Superior temporal gyrus (tissue), 1 donor: ENCODE measurements around the gene KCNH1.
A peak's percentile ranks its signal among the peaks of the same experiment; 100 is the strongest.

Experiments used
- DNase-seq: peaks from one replicate; pipeline ENCODE4 v3.0.0-alpha.2; 2016; ENCODE audit errors: extremely low spot score

The KCNH1 gene

DNA sequence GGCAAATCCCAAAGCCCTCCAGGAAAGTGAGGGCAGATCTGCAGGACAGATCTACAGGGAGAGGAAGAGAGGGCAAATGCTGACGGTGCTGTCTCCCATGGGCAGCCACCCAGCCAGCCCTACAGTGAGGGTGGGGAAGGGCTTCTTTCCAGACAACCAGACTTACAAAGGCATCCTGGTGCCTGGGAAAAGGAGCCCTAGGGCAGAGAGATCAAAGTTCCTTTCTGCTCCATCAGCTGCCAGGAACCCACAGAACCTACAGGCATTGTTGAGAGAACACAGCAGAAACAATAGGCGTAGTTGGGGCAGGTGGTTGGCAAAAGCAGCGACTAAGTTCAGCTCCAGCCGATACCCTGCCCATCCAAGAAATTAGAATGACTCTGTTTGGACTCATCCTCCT is 332.4 kb downstream of the KCNH1 start:
- DNase-seq = no peak

DNA sequence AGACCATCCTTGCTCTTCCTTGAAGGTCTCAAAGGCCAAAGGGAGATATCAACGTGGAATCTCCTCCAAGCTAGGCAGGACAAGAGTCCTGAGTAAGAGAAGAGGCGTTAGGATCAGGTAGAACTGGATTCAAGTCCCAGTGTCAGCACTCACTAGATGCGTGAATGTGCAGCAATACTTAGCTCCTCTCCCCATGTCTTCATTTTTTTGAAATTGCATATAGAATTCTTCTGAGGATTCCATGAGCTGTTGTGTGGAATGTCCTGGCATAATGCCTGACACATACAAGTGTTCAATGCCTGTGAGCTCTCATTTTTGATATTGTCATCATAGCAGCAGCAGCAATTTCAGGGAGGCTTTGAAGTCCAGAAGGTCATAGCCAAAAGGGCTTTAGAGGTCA is 333.2 kb downstream of the KCNH1 start:
- no peak for DNase-seq

DNA sequence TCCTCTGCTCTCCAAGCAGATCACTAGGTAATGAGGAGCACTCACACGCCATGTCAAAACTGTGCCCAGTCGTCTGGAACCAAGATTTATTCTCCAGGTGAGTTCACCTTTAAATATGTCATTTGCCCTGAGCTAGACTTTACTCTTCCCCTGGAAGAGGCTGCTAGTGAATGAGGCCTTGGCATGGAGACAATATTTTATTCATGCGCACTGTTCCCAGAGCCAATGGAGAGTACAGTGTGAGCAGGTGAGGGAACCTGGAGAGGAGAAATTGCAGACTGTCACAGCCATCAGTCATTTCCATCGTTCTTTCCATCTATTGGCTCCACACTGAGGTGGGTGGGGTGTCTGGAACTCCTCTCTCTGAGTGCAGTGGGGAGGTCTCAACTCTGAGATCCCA is 333.6 kb downstream of the KCNH1 start:
- no peak for DNase-seq

DNA sequence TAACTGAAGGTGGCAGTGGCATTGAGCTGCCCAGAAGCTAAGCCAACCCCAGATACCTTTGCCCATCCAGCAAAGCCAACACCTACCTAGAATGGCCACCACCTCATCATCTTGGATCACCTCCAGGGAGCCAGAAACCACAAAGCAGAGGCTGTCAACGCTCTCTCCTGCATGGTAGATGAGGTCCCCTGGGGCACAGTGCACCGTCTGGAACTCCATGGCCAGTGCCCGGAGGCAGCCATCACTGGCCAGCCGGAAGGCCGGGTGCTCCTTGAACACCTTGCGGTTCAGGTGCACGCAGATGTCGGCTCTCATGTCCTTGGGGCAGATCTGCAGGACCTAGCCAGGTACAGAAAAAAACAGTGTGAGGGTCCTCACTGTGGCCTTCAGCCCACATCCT is 336.5 kb downstream of the KCNH1 start:
- DNase-seq = no peak

DNA sequence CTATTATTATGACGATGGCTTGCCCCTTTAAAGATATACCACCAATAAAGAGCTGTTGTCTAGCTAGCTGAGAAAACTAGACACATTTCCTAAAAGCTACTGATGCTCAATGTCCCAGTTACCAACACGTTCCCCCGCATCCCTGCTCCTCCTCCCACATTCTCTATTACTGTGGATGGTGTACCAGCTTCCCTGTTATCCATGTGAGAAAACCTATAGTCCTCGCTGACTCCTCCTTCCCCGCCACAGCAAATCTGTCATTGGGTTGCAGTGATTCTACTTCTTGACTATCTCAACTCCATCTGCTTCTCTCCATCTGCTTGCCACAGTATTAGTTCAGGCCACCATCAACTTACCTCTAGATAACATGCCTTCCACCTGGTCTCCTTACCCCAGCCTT is 337.5 kb downstream of the KCNH1 start:
- DNase-seq = peak; percentile 59

DNA sequence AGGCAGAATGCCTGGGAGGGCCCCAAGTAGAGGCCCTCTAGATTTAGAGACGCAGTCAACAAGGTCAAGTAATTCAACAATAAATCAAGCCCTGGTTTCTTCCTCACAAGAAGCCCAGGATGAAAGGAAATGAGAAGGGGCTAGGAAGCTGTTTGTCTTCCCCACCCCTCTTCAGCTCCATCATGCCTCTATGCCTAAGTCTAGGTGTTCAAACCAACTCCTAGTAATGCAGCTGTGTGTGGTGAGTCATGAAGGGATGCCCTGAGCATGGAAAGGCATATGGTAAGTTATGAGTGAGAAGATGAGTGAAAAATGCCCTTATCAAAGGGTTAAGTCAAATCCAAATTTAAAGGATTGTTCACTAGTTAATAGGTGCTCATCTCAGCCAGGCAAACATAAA is 339.5 kb downstream of the KCNH1 start:
- no peak for DNase-seq

DNA sequence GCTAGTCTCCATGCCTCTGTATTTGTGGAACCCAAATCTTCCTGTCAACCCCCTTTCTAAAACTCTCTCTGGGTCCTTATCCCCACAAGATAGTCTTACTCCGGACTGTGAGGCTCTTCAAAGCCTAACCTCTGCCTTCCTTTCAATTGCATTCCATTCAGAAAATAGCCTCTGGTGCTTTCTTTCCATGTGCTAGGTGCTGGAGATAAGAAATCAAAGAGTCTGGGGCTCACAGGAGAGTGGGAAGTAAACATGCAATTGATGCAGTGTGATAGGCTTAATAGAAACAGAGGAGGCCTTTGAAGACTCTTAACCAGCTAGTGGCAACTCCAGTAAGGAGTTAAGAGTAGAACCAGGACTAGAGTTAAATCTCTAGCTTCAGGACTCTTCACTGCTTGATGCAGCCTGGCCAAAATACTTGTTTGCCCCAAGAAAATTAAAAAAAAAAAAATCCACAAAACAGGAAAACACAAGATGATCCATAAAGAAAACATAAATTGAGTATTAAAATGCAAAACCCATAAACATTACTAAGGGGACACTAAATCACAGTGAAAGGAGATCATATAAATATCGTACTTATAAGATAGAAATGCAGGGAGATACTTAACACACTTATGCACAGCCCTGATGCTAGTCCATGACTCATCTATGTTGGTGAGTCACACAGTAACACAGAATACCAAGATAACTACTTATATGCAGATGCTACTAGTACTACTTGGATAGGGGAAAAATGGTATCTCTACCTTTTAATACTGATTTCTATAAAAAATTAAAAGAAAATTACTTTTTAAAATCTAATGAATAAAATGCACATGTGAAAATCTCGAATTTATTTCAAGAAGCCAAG is 341.5 kb downstream of the KCNH1 start:
- peak; percentile 67 for DNase-seq

DNA sequence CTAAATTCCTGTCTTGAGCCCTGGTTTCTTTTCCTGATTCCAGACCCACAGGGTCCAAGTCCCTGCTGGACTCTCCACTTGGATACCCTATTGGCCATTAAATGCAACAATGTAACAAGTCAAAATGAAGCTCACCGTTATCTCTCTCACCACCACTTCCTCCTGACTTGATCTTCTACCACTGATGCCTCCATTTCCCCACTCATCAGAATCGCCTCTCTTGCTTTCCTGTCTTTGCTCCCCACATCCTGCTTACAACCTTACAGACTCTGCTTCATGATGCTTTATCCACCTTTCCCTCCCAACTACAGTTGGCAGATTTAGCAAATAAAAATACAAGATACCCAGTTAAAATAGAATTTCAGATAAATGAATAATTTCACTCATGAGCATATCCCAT is 343.8 kb downstream of the KCNH1 start:
- DNase-seq = no peak

DNA sequence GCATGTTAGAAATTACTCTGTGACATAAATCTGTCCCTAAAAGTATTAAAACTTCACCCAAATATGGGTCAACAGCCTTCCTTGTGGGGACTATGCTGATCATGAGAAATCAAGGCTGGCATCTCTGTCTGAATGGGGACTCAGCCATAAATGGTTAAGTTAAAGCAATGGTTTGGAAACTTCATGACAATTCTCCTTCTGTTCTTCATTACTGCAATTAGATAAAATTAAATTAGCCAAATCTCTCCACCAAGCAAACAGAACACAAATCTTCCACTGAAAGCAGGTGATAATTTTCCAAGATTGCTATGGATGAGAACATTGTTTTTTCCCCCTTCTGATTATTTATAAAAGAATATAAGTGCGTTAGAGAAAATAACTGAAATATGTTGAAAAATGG is 346.1 kb downstream of the KCNH1 start:
- no peak for DNase-seq

DNA sequence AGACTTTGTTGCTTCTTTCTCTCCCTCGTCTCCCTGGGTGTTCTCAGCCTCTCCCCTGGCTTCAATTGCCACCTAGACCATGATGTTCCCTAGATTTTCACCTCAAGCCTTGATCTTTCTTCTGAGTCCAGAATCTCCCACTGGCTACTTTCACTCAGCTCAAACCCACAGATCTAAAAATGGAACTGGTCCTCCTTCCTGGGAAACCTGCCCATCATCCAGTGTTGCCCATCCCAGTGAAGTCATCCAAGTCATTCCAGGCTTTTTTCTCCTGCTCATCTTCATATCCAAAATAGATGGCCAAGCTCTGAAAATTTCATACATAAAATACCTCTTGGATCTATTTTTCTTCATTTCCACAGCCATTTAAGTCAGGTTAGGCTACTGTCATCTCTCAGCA is 347.4 kb downstream of the KCNH1 start:
- no peak for DNase-seq

DNA sequence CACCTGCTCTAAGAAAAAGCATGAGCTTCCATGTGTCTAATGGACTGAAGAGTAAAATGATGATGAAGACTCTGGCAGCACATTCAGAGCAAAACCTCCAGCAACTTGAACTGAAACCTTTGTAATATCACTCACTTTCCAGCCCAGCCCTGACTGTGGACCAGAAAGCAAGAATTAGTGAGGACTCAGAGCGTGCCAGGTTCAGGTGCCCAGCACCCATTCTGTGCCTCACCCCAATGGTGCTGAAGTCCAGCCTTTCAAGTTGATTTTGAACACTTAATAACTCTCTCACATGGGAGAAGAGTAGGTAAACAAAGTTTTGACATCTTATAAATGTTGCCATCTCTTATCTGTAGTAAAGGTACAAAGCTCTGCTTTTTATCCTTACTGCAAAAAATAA is 350.0 kb downstream of the KCNH1 start:
- DNase-seq = no peak

DNA sequence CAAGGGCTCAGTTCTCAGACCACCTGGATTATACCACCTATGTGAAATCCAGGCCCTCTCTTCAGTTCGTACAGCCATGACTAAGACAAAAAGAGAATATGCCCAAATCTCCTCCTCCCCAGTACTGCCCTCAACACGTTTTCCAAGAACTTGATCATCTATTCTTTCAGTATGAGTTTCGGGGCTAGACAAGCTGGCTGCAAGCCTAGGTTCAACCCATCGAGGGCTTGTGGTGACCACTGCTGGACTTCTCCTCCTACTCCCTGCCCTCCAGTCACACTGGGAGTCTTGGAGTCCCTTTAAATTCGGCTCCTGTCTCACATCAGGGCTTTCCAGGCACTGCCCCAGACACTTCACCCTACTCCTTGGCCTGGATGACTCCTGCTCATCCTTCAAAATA is 352.3 kb downstream of the KCNH1 start:
- no peak for DNase-seq

DNA sequence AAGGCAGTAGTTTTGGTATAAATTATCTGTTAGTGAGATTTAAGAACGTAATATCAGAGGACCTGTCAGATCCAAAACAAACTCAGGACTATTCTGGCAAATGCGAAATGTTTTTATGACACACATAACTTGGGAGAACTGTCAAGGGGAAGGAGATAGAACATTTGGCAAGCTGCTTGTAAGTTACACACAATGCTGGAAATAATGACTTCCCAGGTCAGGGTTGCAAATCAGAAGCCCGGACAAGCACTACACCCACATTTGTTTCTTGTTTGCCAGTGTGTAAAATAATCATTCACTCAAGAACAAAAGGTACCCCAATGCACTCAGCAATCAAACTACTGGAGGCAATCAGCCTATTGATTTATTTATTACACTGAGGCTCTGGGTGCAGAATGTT is 354.7 kb downstream of the KCNH1 start:
- DNase-seq = no peak

DNA sequence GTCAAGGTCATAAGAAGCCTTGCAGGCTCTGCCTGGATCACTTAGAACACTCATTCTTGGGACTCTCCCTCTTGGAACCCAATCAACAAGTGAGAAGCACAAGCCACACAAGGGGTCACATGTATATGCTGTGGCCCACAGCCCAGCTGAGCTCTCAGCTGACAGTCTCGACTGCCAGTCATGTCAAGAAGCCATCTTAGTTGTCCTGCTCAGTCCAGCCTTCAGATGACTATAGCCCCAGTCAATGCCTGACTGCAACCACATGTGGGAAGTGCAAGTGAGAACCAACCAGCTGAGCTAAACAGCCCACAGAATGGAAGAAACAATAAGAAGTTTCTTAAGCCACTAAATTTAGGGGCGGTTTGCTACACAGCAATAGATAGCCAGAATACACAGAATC is 356.0 kb downstream of the KCNH1 start:
- DNase-seq = no peak

DNA sequence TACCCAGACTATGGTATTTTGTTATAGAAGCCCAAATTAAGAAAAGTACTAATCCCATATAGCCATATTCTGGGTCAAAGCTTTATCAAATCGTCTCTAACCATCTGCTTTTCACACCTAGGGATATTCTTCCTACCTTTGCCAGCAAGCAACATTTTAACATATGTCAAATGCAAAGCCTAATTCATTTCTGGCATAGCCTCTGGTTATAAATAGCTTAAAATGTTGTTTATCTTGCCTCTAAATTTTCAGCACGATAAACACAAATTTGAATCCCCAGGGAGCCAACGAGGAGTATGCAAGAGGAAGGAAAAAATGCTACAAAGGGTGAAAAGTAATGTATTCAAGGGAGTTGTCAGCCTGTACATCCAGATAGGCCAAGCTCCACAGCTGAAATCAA is 357.2 kb downstream of the KCNH1 start:
- no peak for DNase-seq

DNA sequence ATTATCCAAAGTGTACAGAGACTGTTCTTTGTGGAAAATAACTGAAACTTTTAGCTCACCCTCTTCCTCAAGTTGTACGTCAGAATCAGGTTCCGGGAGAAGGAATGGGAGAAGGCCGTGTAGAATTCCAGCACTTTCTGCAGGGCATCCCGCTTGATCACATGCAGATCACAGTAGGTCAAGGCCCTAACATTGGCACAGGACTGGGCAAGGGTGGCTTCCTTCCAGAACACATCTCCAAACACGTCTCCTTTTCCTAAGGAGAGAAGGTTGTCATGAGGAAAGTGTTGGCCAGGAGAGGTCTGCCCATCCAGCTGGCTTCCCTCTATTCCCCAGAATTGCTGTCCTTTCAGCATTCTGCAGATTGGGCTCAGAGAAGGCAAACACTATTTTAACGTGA is 358.7 kb downstream of the KCNH1 start:
- no peak for DNase-seq

DNA sequence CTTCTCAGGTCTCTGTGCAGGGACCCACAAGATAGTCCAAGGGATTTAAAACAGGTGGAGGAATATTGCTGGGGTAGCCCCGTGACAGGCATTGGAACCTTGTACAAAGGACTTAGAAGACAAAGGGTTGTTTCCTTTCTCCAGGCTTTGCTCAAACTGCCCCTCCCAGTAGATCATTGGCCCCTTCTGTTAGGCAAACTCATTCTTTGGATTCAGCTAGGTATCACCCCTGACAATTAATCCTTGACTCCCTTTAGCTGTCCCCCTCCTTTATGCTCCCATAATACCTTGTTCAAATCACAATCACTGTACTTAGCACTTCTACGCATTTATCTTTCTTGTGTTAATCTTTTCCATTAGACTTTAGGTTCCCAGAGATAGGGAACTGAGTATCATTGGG is 360.5 kb downstream of the KCNH1 start:
- DNase-seq = no peak

DNA sequence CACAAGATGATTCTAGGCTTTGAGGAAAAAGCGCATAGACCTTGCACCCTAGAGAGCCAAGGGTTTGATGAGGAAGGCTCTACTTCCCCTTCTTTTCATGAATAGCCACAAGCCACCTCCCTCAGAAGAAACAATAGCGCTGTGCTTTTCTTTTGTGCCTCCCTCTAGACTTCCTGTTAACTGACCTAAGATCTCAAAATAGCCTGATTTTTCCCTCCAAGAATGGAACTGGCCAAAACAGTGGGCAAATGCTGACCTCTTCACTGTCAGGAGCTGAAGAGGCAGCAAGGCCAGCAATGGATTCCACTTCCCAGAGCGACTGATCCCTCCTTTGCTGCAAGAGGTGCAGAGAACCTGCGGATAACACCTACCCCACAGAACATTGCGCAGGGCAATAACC is 362.8 kb downstream of the KCNH1 start:
- no peak for DNase-seq

DNA sequence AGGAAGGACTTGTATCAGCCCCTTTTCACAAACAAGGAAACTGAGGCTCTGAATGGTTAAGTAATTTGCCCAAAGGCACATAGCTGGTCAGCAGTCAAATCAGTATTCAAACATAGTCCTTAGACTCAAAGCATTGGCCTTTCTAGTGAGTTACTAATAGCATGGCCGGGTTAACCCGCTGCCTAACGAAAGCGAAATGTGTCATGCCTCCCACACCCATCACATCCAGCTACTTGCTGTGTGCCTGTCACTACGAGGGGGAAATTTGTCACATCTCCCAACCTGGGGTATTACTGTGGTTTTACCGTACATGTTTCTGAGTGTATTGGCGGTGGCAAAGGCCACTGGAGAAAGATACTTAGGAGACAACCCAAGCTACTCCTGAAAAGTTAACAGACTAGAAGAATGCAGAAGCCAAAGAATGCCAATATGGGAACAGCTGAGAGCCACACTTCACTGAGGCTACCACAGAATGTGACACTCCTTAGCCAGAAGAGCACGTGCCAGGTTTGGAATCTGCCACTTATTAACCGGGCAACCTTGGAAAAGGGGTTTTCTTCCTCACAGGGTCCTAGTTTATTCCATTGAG is 363.5 kb downstream of the KCNH1 start:
- no peak for DNase-seq

DNA sequence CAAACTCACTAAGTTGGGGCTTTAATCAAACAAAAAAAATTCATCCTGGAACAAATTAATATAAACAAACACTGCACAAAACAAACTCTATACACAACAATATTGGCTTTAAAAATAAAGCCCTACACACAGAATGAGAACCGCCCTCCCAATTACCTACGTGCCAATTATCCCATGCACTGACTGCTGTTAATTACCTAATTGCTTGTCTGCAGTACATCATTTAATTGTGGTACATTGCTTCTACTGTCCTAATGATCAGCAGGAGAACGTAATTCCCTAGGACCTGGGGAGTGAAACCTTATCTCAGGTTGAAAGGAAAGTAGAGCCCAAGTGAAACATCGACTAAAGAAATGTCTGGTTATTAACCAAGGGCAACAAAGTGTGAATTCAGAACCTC is 364.5 kb downstream of the KCNH1 start:
- DNase-seq = no peak

DNA sequence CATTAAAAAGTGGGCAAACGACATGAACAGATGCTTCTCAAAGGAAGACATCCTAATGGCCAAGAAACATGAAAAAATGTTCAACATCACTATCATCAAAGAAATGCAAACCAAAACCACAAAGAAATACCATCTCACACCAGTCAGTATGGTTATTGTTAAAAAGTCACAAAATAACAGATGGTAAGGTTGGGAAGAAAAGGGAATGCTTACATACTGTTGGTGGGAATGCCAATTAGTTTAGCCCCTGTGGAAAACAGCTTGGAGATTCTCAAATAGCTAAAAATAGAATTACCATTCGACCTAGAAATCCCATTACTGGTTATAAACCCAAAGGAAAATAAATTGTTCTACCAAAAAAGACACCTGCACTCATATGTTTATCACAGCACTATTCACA is 369.4 kb downstream of the KCNH1 start:
- no peak for DNase-seq

DNA sequence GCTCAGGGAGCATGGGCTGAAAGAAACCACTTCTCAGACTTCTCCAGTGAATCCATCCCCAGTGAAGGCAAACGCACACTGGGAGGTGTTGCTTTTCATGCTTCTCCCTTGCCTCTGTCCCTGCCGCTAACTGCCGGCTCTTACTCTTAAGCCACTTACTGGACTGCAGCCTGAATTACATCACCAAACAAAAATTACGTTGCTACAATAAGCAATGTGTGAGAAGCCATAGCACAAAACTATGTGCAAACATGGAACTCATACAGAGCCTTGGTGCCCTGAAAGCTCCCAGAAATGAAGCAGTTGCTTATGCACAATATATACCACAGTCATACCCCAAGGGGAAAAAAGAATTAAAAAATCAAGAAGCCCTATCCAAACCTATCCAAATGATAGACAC is 375.2 kb downstream of the KCNH1 start:
- DNase-seq = no peak

DNA sequence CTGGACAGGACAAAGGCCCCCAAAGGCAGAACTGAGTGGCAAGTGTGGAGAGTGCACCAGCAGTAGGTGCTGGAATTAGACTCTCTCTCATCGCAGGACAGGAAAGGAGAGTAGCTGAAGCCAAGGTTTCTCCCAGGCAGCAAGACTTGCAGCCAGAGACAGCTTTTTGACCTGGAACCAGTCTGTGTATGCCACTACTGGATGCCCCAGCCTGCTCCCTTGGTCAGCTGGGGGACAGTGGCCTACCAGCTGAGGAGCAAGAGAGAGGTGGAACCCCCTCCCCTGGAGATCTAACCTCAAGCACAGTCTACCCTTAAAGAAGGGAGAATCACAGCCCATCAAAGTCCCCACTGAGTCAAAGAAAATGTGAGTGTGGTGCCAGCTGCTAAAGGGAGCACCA is 375.7 kb downstream of the KCNH1 start:
- DNase-seq = no peak

DNA sequence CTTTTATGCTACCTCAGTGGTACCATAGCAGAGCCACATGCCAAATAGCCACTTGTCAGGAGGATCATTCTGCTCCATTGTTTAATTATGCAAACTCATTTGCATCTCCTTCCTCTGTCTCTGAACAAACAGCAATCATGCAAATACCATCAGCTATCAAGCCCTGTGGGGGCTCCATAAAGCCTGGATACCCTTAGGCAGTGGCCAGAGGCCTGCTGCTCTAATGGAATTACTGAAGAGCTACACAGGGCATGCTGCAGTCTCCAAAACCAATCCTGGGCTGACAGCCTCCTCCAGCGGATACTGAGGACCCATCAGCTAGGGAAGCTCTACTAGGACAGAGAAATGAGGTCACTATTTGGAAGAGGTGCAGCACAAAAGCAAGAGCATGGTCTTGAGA is 376.3 kb downstream of the KCNH1 start:
- DNase-seq = no peak
